Adrenal gland (tissue), 12 donors: ENCODE results near the gene LTA4H. TPM values are rescaled to one million over a fixed set of nuclear protein-coding genes. Genes with fewer than 3 reads are reported as not detected.

Source experiments
- DNase-seq, 7 donors: peaks; one replicate each; pipeline ENCODE4 v3.0.0-alpha.2; 2019 to 2020
- H3K27ac ChIP-seq, 5 donors: fragments of 200-600 bp; sonication (generic) in 4 of 5; 1 replicate in 3 of 5; 2 replicates in 2 of 5; pipeline versions ENCODE4 v1.5.1 to v1.8.0; 2016 to 2020; ENCODE audit warnings: mild to moderate bottlenecking in 1 of 5
- H3K27me3 ChIP-seq: fragments of 200-600 bp; 2 replicates; pipeline ENCODE4 v1.8.0; 2021
- H3K36me3 ChIP-seq, 2 donors: fragments of 200-600 bp; replicated peaks in 1 of 2; 1 replicate in 1 of 2; 2 replicates in 1 of 2; pipeline versions ENCODE4 v1.5.1 to v1.8.0; 2018 to 2022
- H3K4me1 ChIP-seq, 2 donors: fragments of 200-600 bp; replicated peaks in 1 of 2; 1 replicate in 1 of 2; 2 replicates in 1 of 2; pipeline versions ENCODE4 v1.5.1 to v1.8.0; 2018 to 2021
- H3K4me3 ChIP-seq, 4 donors: fragments of 200-600 bp; sonication (generic) in 3 of 4; one replicate each; pipeline ENCODE4 v1.5.1; 2016 to 2018
- H3K9me3 ChIP-seq, 3 donors: fragments of 200-600 bp; sonication (generic) in 1 of 3; replicated peaks in 1 of 3; 1 replicate in 2 of 3; 2 replicates in 1 of 3; pipeline versions ENCODE4 v1.5.1 to v1.8.0; 2016 to 2021
- CTCF ChIP-seq, 6 experiments: fragments of 450-650 bp in 4 of 6; fragments of 200-600 bp in 2 of 6; sonication (generic) in 1 of 6; IDR thresholded peaks; 1 replicate in 5 of 6; 2 replicates in 1 of 6; pipeline versions ENCODE4 v1.5.1 to v1.8.0; 2016 to 2021; ENCODE audit warnings: antibody characterized with exemption in 6 of 6, mild to moderate bottlenecking in 2 of 6, moderate library complexity in 1 of 6
- POLR2A ChIP-seq, 2 donors: fragments of 450-650 bp; IDR thresholded peaks; one replicate each; pipeline ENCODE4 v1.6.1; 2017; ENCODE audit warnings: antibody characterized with exemption in 2 of 2, mild to moderate bottlenecking in 2 of 2, moderate library complexity in 1 of 2
- WGBS, 4 donors: extraction: QIAGEN DNeasy Blood & Tissue Kit in 2 of 4; methylation state at CpG; one replicate each; pipeline versions ENCODE4 v1.1.5 to v1.1.7; 2013 to 2017; 5-methylcytosine and 5-hydroxymethylcytosine counted together
- intact Hi-C, 2 donors: fragments of 100-400 bp; cut with DNase I; formaldehyde crosslinking; loops; one replicate each; pipeline versions ENCODE4 v1.14.1 to v1.15.0; 2022 to 2023
- polyA plus RNA-seq, 3 donors: library from polyadenylated mRNA; stranded (reverse); fragments of 200-250 nt in 2 of 3; fragments of 350-450 nt in 1 of 3; fragmentation: Illumina TruSeq in 1 of 3; extraction: RNeasy Lipid Tissue Mini Kit (QIAGEN cat#74804) in 1 of 3; gene quantifications; one replicate each; pipeline ENCODE4 v1.2.3, GENCODE V29; 2013 to 2014
- total RNA-seq, 9 donors: library from RNA; depleted of rRNA in 4 of 9; stranded (reverse); fragments of >200 nt in 4 of 9; fragments of 120-200 nt in 1 of 9; fragmentation: NEBNext Ultra II Directional in 1 of 9; extraction: Animal tissue kit (Norgen Biotek cat#: 25700) in 1 of 9; gene quantifications; one replicate each; pipeline versions ENCODE4 v1.1.0 to v1.2.4, GENCODE V29; 2013 to 2023
- donor health status: healthy with polysubstance abuse.
- donor health status: Bipolar disorder and iron deficiency.
- donor health status: DM: yes; HTN: yes; CAD: no.
- donor health status: DM: no; HTN: no; CAD: no.
- donor health status: DM: no; HTN: no; CAD: no.
- donor health status: DM: yes; HTN: yes; CAD: no.

The LTA4H gene
- total and polyA plus RNA-seq, 12 donors: 61.8 to 164 (median 97.8) TPM

GRCh38 chr12:95996034-95996658 is 39.2 kb downstream of the LTA4H start, which contains the start of gene HAL:
TSS of gene HAL (minus strand) at chr12:95996344. CDS start at chr12:95995910, 434 bp downstream.
- Histone ChIP-seq H3K27ac (no peak within 1 kb of the TSS), H3K4me1 (no peaks in the 10 kb centered on the region), H3K36me3 (peaks cover 0 to 4% of the 10 kb centered on the region in 2 donors), H3K4me3 (no peak within 1 kb of the TSS), H3K9me3 (no peaks in the 10 kb centered on the region), H3K27me3 (no peaks in the 10 kb centered on the region)
- intact Hi-C loops: loop anchor here in 1 of 2 donors (5.0 kb wide), 1 partner anchor 79 kb away; no protein-coding TSS in a partner anchor
- DNase-seq: peak in 1 of 7 donors; percentile 14
- TF ChIP-seq CTCF (IDR thresholded peaks at IDR 0.05): no peak
- no peak for TF ChIP-seq POLR2A (IDR thresholded peaks at IDR 0.05)
- 58 to 67% (median 65%) methylated on average over 7 of the region's 7 CpGs for WGBS, 4 donors

- intact Hi-C loops: loop anchor here in 1 of 2 donors (5.0 kb wide), 1 partner anchor 78 kb away; no protein-coding TSS in a partner anchor
- WGBS, 4 donors: 88 to 95% (median 92%) methylated on average over 26 to 29 of the region's 29 CpGs
- TF ChIP-seq POLR2A (IDR thresholded peaks at IDR 0.05) (no peak), CTCF (IDR thresholded peaks at IDR 0.05) (no peak)
These were observed 40.0 kb downstream of the LTA4H start for GRCh38 chr12:95995238-95996031.

GRCh38 chr12:95994476-95994875 is 40.9 kb downstream of the LTA4H start:
- intact Hi-C loops: no loop called here
- H3K9me3 ChIP-seq: no peaks in the 10 kb centered on the region
- WGBS, 4 donors: 83 to 94% (median 88%) methylated on average over 5 of the region's 5 CpGs
- H3K27ac ChIP-seq: no peak overlapping the region
- H3K4me1 ChIP-seq: no peaks in the 10 kb centered on the region
- TF ChIP-seq POLR2A (IDR thresholded peaks at IDR 0.05): no peak
- TF ChIP-seq CTCF (IDR thresholded peaks at IDR 0.05): no peak
- no peaks in the 10 kb centered on the region for H3K36me3 ChIP-seq
- no peak overlapping the region for H3K4me3 ChIP-seq
- no peaks in the 10 kb centered on the region for H3K27me3 ChIP-seq
- no peak for DNase-seq

More at GRCh38 chr12:95995238-95996031, 40.0 kb downstream of the LTA4H start:
- Histone ChIP-seq H3K36me3 (no peaks in the 10 kb centered on the region), H3K27me3 (no peaks in the 10 kb centered on the region), H3K9me3 (no peaks in the 10 kb centered on the region), H3K4me3 (no peak overlapping the region), H3K27ac (no peak overlapping the region), H3K4me1 (no peaks in the 10 kb centered on the region)
- no peak for DNase-seq

GRCh38 chr12:95993907-95994306 is 41.5 kb downstream of the LTA4H start:
- intact Hi-C loops: no loop called here
- H3K27me3 ChIP-seq: no peaks in the 10 kb centered on the region
- no peaks in the 10 kb centered on the region for H3K4me1 ChIP-seq
- no peak overlapping the region for H3K27ac ChIP-seq
- no peak for TF ChIP-seq CTCF (IDR thresholded peaks at IDR 0.05)
- no peak for TF ChIP-seq POLR2A (IDR thresholded peaks at IDR 0.05)
- H3K4me3 ChIP-seq: no peak overlapping the region
- no peaks in the 10 kb centered on the region for H3K9me3 ChIP-seq
- WGBS, 4 donors: 87 to 95% (median 93%) methylated on average over 7 of the region's 7 CpGs
- H3K36me3 ChIP-seq: no peaks in the 10 kb centered on the region
- no peak for DNase-seq
